HG02798 (cell line): ENCODE results near the gene SLC25A28.
"Not testable (repeated sequence)": the region's sequence is repeated elsewhere in the genome, so short reads cannot be mapped to it uniquely, and the experiment has no call there.

Experiments used
- ATAC-seq: cut with Tn5 transposase; IDR thresholded peaks from one replicate; pipeline ENCODE4 v1.9.1; 2021; ENCODE audit warnings: mild to moderate bottlenecking; ENCODE audit not compliant: unreplicated experiment, poor library complexity

The SLC25A28 gene

DNA sequence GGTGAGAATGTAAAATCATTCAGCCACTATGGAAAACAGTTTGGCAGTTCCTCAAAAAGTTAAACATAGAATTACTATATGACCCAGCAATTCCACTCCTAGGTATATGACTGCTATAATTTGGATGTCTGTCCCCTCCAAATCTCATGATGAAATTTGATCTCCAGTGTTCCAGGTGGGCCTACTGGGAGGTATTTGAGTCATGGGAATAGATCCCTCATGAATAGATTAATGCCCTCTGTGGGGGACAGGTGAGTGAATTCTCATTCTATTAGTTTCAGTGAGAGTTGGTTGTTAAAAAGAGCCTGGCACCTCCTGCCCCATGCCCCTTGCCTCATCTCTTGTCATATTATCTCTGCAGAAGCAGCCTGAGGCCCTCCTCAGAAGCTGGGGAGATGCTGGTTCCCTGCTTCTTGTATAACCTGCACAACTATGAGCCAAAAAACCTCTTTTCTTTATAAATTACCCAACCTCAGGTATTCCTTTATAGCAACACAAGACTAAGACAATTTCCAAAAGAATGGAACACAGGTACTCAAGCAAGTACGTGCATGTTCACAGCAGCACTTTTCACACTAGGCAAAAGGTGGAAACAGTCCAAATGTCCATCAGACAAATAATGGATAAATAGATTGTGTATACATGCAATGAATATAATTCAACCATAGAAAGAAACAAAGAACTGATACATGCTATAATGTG, 8.8 kb upstream of the SLC25A28 start:
- ATAC-seq = no peak

DNA sequence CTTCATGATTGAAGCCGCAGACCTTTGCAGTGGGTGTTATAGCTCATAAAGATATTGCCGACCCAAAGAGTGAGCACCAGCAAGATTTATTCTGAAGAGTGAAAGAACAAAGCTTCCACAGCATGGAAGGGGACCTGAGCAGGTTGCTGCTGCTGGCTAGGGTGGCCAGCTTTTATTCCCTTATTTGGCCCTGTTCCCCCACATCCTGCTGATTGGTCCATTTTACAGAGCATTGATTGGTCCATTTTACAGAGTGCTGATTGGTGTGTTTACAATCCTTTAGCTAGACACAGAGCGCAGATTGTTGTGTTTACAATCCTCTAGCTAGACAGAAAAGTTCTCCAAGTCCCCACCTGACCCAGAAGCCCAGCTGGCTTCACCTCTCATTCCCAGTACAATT, 4.9 kb upstream of the SLC25A28 start:
- not testable (repeated sequence) for ATAC-seq

- no peak for ATAC-seq
Observed at GRCh38 chr10:99623919-99624318, 3.7 kb upstream of the SLC25A28 start.

DNA sequence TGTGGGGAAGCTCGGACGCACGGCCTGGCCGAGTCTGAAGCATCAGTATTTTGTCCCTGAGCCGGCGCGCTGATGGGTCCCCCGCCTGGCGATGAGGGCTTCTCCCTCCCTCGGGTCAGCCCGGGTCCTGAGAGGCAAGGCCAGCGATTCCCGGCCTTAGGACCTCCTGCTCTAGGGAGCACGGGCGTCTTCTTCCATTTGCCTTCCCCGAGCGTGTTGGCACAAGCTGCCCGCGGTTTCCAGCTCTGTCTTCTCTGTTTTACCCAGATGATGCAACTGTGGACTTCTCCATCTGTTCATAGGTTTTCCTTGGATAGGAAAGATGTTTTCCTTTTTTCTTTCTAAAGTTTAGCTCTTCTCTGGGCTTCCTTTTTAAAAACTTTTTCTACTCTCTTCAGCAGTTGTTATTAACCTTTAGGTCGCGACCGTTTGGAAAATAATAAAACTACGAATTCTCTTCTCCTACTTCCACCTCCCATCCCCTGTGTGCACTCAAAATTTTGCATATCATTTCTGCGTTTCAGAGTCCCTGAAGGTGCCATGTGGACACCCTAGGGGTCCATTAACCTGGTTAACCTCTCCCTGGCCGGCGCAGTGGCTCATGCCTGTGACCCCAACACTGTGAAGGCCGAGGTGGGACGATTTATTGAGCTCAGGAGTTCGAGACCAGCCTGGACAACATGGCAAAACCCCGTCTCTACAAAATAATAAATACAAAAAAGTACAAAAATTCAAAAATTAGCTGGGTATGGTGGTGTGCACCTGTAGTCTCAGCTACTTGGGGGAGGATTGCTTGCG, 1.4 kb upstream of the SLC25A28 start:
- ATAC-seq = no peak

DNA sequence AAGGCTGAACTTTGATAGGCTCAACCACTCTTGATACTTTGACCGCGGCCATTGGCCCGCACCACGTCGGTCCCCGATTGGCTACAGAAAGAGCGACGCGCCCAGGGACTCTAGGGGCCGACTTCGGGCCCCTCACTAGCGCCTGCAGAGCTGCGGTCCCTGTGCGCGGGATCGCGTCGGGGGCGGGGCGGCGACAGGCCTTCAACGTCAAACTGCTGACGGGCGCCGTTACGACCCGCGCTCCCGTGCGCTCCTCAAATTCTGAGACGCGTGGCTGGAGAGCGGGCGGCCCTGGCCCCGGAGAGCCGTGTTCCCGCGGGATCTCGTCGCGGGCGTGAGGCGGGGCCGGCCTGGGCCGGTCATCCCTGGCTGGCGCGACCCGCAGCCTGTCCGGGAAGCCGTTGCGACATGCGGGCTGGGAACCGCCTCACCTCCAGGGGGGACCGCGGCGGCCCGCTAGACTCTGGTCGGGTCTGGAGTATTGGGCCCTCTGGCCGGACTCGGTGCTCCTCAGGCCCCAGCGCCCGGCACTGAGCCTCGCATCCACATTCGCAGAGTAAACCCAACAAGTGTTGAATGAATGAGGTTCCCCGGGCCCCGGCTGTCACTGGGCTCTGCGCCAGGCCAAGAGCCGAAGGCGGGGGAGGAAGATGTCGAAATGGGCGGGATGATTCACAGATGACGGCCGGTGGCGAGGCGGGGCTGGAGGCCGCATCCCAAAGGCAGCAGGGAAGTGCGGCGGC, 643 bp upstream of the SLC25A28 start:
- peak; percentile 88 for ATAC-seq

DNA sequence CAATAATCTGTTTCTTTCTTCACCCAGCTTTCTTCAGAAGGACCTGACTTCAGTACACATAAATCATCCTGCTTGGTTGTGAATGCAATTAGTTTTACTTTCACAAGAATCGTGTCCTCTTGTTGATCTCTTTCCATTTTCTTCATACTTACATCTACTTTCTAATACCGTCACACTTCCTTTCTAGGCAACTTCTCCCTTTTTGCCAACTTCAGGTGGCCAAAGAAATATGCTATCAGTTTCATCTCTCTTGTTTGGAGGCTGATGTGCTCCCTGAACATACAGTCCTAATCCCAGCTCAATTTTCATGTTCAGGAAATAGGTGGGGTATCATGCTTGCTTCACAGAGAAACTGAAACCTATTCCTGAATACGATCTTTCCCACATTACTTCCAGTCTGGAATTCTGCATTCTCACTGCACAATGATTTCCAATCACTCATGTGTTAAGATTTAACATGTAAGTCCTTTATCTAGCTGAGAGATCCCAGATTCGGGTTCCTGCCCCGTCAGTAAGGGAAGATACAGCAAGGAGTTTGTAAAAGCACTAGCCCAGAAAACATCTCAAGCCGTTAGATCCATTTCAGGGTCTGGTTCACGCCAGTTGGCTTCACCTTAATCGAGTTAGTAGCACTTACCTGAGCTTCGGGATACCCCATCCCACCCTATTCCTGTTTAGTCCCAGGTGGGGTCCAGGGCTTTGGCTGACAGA, 994 bp downstream of the SLC25A28 start:
- no peak for ATAC-seq

DNA sequence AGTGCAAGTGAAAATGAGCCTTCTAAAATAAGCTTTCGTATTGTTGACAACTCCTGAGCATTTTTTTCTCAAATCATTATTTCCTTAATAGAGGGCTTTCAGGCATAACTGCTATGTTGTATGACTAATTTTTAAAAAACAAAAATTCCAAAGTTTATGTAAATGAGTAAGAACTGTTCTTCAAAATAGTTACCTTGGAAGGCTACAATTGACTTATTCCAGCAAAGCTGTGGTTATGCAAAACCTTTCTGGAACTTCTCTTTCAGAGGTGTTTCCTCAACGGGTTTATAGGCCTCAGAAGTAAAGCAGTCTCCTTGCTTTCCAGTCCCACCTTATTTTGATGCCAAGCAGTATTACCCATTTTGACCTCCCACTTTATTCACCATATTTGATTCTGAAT, 2.5 kb downstream of the SLC25A28 start:
- no peak for ATAC-seq

DNA sequence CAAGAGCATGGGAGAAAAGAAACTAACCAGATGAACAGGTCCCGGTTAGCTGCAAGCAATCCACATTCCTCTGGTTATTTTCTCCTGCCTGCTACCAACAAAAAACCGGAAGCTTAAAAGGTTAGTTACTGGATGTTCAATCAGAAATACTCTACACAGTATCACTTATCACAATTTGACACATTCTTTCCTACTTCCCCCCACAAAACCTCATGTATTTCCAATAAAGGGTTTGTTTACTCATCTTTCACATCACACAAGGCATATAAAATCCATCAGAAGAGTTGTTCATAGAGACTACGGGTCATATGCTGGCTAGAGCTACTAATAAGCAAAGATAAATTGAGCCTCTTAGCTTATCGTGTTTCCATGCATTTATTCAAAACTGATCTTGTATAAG, 4.8 kb downstream of the SLC25A28 start:
- no peak for ATAC-seq

GRCh38 chr10:99612167-99612831, 7.9 kb downstream of the SLC25A28 start:
- peak; percentile 56 for ATAC-seq

GRCh38 chr10:99611326-99611725, 8.9 kb downstream of the SLC25A28 start:
- no peak for ATAC-seq

DNA sequence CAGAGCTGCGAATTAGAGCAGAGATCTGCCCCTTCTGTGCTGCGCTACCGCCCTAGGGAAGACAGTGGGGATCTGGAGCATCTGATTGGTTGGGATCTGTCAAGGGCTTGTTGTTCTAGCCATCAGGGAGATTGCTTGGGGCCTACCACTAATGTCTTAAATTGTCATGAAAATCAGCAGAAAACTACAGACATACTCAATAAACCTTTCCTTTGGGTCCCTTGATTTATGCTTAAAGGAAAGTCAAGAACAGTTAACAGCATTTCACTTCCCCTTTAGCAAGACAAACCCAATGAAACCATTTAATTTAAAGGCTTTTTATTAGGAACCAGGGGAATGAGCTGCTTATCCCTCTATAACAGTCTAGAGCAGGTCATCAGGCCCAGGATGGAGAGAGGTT, 10.0 kb downstream of the SLC25A28 start:
- ATAC-seq = no peak

DNA sequence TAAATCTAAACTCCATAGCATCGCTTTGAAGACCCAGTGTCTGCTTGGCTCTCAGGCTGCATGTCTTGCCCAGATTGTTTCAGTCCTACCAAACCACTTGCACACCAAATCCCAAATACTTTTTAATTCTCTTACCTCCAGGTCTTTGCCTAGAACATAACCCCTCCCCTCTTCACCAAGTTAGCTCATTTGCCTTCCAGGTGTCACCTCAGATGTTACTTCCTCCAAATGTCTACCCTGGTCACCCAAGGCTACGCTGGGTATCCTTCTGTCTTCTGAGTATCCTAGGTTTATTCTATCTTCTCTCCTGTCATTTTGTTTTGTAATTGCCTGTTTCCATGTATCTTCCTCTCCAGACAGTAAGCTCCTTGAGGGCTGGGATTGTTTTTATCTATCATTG, 11.1 kb downstream of the SLC25A28 start:
- ATAC-seq = no peak

DNA sequence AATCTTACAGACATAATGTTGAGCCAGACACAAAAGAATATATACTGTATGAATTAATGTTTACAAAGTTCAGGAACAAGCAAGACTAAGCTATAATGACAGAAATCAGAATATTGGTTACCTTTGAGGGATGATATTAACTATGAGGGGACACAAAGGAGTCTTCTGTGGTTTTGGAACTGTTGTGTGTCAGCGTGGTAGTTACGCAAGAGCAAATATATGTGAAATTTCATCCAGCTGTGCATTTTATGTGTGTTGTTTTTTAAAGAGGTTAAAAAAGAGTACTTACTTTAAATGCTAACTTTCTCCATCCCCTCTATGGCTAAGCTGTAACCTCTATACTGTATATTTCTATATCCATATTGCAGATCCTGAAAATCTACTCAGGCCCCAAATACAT, 14.9 kb downstream of the SLC25A28 start:
- ATAC-seq = no peak

DNA sequence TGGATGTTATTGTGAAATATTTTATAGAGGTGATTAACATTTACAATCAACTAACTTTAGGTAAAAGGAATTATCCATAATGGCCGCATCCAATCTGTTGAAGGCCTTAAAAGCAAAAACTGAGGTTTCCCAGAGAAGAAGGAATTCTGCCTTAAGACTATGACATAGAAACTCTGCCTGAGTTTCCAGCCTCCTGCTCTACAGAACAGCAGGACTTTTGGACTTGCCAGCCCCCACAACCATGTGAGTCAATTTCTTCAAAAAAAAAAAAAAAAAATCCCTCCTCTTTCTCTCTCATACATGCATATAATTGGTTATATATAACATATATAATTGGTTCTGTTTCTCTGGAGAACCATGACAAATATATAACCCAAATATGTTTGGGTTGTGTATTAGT, 15.4 kb downstream of the SLC25A28 start:
- no peak for ATAC-seq

GRCh38 chr10:99598781-99599509, 21.3 kb downstream of the SLC25A28 start:
- ATAC-seq = no peak

GRCh38 chr10:99598011-99598410, 22.2 kb downstream of the SLC25A28 start:
- ATAC-seq = no peak

DNA sequence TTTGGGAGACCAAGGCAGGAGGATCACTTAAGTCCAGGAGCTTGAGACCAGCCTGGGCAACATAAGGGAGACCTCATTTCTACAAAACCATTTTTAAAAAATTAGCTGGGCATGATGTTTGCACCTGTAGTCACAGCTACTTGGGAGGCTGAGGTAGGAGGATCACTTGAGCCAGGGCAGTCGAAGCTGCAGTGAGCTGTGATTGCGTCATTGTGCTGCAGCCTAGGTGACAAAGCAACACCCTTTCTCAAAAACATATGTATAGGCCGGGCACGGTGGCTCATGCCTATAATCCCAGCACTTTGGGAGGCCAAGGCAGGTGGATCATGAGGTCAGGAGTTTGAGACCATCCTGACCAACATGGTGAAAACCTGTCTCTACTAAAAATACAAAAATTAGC, 23.5 kb downstream of the SLC25A28 start:
- ATAC-seq = not testable (repeated sequence)

DNA sequence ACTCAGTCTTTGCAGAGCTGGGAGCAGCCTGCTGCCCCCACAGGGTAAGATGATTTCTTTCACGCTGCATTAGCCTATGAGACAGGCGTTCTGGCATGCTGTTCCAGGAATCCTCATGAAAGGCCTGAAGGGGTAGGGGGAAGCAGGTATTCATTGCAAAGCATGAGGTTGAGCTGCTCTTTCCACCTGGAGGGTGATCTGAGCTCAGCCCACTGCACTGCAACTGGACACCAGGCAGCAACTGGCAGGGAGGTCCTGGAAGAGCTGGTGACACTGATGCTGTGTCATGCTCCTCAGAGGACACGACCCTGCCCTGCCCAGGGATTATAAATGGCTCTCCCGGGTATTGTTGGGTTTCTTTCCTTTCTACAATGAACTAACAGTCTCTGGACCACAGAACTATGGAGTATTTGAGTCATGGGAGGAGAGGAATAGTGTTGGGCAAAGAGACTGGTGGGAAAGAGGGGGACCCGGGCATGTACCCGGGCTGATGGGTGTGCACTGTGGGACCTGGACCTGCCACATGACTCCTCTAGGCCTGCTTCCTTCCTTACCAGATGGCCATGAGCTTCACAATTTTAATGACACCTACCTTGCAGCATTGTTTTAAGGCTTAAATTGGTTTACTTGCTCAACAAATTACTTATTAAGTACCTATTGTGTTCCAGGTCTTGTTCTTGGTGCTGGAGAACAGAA, 24.3 kb downstream of the SLC25A28 start:
- ATAC-seq = no peak

- ATAC-seq = no peak
Observed at GRCh38 chr10:99595236-99595635, 25.0 kb downstream of the SLC25A28 start.
